ENCODE measurements around the gene FARP1.

FARP1 gene

DNA sequence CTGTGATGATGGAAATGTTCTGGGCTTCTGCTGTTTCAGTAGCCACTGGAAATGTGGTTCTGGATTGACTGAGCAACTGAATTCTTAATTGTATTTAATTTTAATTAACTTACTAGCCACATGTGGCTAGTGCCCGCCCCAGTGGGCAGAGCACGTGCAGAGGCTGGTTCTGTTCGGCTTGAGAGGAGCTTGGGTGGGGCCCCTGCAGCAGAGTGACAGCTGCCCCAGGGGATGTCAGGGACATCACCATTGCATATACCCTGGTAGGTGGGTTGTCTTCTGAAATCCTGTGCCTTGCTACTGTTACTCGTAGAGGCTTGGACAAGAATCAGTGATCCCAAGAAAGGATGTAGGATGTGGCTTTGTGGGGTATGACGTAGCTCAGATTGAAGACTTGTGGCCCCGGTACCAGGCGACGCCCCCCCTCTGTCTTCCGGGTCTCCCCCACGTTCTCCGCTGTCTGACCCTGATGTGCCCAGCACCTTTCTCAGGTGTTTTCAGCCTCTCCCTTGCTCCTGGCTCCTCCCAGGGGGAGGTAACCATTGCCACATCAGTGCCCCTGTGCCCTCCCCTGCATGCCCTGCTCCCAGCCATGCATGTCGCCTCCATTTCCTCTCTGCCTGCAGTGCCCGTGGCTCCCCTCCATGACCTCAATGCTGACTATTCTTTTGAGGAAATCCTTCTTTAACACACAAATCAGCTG, 136.7 kb downstream of the FARP1 start:
- no peak overlapping the region for H3K27ac ChIP-seq
- TF ChIP-seq ZFX (IDR thresholded peaks at IDR 0.05), result no peak
- TF ChIP-seq, protein P1, sequence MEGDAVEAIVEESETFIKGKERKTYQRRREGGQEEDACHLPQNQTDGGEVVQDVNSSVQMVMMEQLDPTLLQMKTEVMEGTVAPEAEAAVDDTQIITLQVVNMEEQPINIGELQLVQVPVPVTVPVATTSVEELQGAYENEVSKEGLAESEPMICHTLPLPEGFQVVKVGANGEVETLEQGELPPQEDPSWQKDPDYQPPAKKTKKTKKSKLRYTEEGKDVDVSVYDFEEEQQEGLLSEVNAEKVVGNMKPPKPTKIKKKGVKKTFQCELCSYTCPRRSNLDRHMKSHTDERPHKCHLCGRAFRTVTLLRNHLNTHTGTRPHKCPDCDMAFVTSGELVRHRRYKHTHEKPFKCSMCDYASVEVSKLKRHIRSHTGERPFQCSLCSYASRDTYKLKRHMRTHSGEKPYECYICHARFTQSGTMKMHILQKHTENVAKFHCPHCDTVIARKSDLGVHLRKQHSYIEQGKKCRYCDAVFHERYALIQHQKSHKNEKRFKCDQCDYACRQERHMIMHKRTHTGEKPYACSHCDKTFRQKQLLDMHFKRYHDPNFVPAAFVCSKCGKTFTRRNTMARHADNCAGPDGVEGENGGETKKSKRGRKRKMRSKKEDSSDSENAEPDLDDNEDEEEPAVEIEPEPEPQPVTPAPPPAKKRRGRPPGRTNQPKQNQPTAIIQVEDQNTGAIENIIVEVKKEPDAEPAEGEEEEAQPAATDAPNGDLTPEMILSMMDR (conservative IDR thresholded peaks at IDR 0.05), result no peak

DNA sequence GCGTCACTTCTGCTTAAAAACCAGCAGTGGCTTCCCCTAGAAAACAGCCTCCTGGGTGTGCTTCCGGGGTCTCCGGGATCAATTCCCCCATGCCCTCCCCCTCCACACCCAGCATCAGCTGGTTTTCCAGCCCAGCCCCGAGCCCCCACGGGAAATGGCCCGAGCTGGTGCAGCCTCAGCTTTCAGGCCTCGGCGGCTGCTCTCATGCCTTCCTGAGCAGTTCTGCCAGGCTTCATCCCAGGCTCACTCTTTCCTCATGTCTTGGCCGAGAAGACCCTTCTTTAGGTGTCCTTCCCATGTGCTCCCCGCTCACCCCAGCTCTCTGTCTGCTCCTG, 137.2 kb downstream of the FARP1 start:
- no peak overlapping the region for H3K27ac ChIP-seq
- TF ChIP-seq ZFX (IDR thresholded peaks at IDR 0.05), result no peak
- TF ChIP-seq, protein P1 (conservative IDR thresholded peaks at IDR 0.05), result no peak

DNA sequence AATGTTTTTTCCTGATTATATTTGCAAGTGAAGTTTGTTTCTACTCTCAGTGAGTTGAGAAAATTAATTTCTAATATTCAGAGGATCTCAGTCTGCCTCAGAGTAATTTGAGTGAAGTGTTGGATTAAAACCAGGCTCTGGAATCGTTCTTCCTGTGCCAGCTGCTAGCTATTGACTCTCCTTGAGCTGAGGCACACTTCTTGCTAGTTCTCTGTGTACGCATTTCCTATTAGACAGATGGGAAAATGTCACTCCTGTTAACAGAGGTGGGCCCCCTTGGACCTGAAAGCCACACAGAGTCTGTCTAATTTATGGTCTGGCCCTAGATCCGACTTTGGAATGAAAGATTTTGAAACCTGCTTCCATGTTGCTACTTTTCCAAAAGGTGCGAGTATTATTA, 141.8 kb downstream of the FARP1 start:
- no peak for TF ChIP-seq ZFX (IDR thresholded peaks at IDR 0.05)
- TF ChIP-seq, protein P1 (conservative IDR thresholded peaks at IDR 0.05), result no peak
- no peak overlapping the region for H3K27ac ChIP-seq

DNA sequence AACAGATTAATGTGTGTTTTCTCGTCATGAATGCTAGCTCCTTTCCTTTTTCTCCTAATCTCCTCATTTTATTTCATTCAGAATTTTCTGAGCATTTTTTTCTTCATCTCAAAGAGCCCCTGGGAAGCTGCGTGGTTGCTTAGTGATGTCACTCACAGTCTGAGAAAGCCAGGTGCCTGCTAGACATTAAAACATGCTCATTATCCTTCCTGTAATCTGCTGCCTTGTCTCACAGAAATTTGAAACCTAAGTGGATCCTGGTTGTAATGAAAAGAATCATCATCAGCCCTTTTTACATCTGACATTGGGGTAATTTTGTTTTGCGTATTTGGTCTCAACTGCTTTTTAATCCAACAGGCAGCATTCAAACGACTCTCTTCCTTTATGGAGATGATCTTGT, 142.4 kb downstream of the FARP1 start:
- no peak overlapping the region for H3K27ac ChIP-seq

DNA sequence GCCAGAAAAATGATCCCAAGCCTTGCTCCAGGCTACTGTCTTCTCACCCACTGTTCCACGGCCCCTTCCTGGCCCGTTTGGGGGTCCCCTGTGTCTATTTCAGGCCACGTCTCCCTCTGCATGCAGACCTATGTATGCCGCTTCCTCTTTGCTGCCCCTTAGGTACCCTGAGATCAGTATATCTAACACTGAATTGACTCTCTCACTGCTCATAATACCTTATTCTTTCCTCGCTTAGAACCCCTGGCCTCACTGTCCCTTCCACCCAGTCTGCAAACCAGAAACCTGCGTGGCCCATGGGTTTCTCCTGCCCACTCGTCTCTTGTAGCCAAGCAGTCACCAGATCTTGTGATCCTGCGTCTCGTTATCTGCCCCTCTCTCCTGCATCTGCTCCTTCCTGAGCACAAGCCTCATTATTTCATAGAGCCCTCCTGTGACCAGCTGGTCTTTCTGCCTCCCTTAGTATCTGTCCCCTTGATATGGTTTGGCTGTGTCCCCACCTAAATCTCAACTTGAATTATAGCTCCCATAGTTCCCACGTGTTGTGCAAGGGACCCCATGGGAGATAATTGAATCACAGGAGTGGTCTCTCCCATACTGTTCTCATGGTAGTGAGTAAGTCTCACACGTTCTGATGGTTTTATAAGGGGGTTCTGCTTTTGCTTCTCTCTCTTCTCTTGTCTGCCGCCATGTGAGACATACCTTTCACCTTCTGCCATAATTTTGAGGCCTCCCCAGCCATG, 143.1 kb downstream of the FARP1 start:
- TF ChIP-seq, protein P1 (conservative IDR thresholded peaks at IDR 0.05), result no peak
- TF ChIP-seq ZFX (IDR thresholded peaks at IDR 0.05), result no peak
- H3K27ac ChIP-seq, result no peak overlapping the region

More for the DNA sequence above, 142.4 kb downstream of the FARP1 start:
- TF ChIP-seq ZFX (IDR thresholded peaks at IDR 0.05), result no peak
- TF ChIP-seq, protein P1 (conservative IDR thresholded peaks at IDR 0.05), result no peak

DNA sequence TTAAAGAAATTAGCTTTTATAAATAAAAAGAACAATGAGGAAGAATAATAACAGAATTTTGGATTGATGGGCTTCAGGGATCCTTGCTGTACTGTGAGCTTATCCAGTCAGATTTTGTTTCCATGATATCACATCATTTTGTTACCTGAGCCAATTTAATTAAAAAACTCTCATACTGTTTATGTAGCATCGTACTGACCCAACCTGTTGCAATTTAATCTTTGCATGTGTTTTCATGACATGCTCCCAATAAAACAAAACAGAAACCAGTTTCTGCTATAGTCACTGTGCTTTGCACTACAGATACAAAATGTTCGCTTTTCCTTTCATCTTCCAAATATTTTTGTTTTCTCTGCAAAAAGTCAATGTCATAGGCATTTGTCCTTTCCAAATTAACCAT, 143.9 kb downstream of the FARP1 start:
- no peak for TF ChIP-seq ZFX (IDR thresholded peaks at IDR 0.05)
- TF ChIP-seq, protein P1 (conservative IDR thresholded peaks at IDR 0.05), result no peak

DNA sequence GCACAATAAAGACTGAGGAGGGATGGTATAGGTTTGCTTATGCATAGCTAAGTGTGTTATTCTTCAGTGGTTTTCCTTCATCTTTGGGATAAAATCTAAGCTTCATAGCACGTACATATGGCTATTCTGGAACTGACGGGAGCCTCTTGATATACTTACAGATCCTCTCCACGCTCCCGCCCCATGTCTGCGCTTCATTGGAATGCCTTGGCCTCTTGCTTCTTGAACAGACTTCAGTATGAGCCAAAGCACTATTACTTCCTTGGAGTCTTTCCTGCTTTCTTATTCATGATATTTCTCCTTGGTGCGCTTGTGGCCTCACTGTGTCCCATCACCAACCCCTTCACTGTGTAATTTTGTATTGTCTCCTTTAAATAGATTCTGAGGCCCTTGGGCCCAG, 145.3 kb downstream of the FARP1 start:
- no peak overlapping the region for H3K27ac ChIP-seq
- TF ChIP-seq, protein P1 (conservative IDR thresholded peaks at IDR 0.05), result no peak
- no peak for TF ChIP-seq ZFX (IDR thresholded peaks at IDR 0.05)

More for the DNA sequence above, 143.9 kb downstream of the FARP1 start:
- no peak overlapping the region for H3K27ac ChIP-seq

Measured in C4-2B (cell line).